PC-3 (cell line): ENCODE measurements around the gene TRUB1.

ENCODE experiments used
- CTCF ChIP-seq: fragments of 300-600 bp; sonication (generic); conservative IDR thresholded peaks from 2 replicates; pipeline ENCODE4 v1.5.1; 2017; ENCODE audit warnings: antibody characterized with exemption, low read depth, mild to moderate bottlenecking, low read length
- EZH2 ChIP-seq: fragments of 300-600 bp; sonication (generic); IDR thresholded peaks from one replicate; pipeline ENCODE4 v1.6.1; 2017; ENCODE audit warnings: antibody characterized with exemption, mild to moderate bottlenecking, low read length; ENCODE audit not compliant: unreplicated experiment
- EZH2phosphoT487 ChIP-seq: fragments of 300-600 bp; sonication (generic); IDR thresholded peaks from 2 replicates; pipeline ENCODE4 v1.6.1; 2018; ENCODE audit warnings: mild to moderate bottlenecking, antibody characterized with exemption, low read length, borderline replicate concordance

- no peak for TF ChIP-seq CTCF
- TF ChIP-seq EZH2 = no peak
- TF ChIP-seq EZH2phosphoT487 = no peak
These were observed 61.0 kb downstream of the TRUB1 start for GRCh38 chr10:114998993-114999392.
